Non-pigmented ciliary epithelial cell (primary cell): ENCODE data around the gene MS4A14.
A peak's percentile ranks its signal among the peaks of the same experiment; 100 is the strongest.
"Not testable (repeated sequence)": the region's sequence is repeated elsewhere in the genome, so short reads cannot be mapped to it uniquely, and the experiment has no call there.

Source experiments
- DNase-seq: peaks from one replicate; pipeline ENCODE4 v3.0.0-alpha.2; 2010; ENCODE audit warnings: low read depth

MS4A14 gene, protein sequence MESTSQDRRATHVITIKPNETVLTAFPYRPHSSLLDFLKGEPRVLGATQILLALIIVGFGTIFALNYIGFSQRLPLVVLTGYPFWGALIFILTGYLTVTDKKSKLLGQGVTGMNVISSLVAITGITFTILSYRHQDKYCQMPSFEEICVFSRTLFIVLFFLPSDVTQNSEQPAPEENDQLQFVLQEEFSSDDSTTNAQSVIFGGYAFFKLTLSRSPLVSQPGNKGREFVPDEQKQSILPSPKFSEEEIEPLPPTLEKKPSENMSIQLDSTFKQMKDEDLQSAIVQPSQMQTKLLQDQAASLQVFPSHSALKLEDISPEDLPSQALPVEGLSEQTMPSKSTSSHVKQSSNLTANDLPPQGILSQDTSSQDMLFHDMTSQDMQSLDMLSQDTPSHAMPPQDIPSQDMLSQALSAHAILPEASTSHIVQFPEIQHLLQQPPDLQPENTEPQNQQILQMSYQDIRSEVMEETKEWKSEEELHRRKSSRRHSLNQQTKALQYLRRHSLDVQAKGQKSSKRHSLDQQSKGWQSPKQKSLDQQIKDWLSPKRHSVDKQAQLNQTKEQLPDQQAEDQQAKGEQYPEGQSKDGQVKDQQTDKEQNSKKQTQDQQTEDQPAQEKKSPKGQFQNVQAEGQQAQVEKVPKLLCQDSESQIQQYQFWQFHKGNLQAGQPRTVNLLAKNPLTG

DNA sequence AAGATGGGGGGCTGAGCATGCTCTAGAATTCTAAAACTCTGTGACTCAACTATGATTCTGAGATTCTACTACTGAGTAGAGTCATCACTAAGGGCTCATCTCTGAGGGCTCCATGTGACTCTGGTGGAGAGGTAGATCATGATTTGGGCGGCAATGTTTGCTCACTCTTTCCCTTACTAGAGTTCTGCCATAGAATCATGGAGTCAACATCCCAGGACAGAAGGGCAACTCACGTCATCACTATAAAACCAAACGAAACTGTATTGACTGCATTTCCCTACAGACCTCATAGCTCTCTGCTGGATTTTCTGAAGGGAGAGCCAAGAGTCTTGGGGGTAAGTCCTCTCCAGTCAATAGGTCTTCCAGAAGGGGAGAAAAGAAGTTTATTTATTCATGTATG is at the start of gene MS4A14:
Gene MS4A14 (plus strand): TSS at position 78 of the 400 bp plus-strand sequence. CDS start 120 bp downstream, at position 198.
- no peak for DNase-seq

- DNase-seq = no peak
These were observed 49.0 kb upstream of the MS4A14 start for GRCh38 chr11:60347084-60347797.

DNA sequence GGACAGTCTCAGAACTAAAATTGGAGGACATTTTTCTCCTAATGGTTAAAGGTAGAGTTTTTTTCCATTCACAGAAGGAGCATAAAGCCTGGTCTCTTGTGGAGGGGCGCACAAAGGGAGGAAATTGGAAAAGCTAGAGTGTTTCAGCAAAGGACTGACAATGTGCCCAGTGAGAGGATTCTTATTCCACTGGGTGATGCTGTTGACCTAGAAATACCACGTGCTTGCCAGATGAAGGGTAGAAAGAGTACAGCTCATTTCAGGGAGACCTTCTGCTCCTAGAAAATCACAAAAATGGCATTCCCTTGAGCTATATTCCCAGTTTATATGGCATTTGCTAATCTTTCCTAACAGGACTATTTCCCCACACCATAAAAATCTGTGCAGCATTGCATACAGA is 48.1 kb upstream of the MS4A14 start:
- no peak for DNase-seq

GRCh38 chr11:60349990-60350389 is 46.3 kb upstream of the MS4A14 start:
- DNase-seq = no peak

DNA sequence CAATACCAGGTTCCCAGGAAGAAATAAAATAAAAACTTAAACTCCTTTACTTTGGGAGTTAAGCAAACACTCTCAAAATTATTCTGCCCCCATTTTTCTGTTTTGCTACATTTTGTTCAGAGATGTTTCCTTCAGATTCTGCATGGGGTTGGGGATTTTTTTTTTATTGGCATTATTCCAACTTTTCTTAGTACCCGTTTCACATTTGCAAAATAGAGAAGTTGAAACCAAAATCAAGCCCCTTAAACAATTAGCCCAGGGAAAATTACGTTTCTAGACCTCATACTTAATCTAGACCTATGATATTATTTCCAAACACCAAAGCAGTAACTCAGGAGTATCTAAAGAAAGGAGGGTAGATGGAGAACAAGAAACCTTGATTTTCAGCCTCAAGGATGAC is 38.5 kb upstream of the MS4A14 start:
- DNase-seq = no peak

GRCh38 chr11:60360621-60361020 is 35.6 kb upstream of the MS4A14 start:
- no peak for DNase-seq

DNA sequence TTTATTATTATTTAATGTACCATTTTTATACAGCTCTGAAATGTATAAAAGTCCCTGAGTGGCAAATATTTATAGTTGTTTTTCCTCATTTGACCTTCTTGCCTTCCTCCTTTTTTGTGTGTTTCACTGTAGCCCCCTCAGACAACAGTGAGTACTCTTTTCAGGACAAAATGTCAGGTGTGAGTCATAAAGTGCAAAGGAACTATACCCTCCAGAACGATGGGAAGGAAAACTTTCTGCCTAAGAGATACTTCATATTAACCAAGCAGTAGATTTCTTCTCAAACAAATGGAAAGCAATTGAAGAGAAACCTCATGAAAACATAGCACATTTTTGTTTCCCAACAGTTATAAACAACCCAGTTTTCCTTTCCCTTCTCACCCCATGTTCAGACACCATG is 34.0 kb upstream of the MS4A14 start:
- DNase-seq = no peak

GRCh38 chr11:60363542-60364470 is 32.5 kb upstream of the MS4A14 start:
- peak; percentile 14 for DNase-seq

GRCh38 chr11:60366262-60366904 is 29.9 kb upstream of the MS4A14 start:
- DNase-seq = not testable (repeated sequence)

GRCh38 chr11:60367009-60367408 is 29.2 kb upstream of the MS4A14 start:
- DNase-seq = no peak

- no peak for DNase-seq
These were observed 28.4 kb upstream of the MS4A14 start for GRCh38 chr11:60367896-60368295.

GRCh38 chr11:60370252-60370810 is 25.9 kb upstream of the MS4A14 start:
- DNase-seq = no peak

GRCh38 chr11:60370811-60371298 is 25.4 kb upstream of the MS4A14 start:
- DNase-seq = no peak

DNA sequence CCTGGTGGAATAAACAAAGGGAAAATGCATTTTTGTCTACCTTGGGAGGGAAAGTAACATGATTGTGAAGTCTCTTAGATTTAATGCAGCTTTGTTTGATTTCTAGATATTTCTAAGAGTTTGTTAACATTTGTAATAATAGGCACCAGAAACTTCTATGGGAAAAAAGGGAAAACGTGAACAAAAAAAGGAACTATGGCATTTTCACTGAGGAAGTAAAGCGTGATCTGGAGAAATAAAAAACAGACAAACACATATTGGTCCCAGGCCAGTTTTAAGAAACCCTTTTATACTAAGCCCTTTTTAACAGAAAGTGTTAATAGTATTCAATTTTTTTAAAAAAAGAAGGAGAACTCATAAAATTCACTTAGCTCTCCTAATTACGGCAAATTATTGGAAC is 24.9 kb upstream of the MS4A14 start:
- no peak for DNase-seq

DNA sequence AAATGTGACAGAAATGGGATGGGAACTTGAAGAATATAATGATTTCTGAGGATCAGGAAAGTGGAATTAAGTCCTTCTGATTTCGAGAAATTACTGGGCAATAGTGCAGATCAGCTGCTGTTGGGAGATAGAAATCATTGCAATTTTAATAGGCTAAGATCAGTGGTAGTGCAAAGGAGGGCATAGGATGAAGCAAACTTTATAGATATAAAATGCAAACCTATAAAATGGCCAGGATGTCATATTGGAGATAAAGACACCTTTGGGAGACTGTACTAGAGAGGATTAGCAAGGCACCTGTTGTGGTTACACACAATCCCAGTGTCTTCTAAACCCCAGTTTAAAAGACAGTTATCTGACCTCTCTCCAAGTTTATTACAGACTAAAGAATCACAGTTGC is 24.4 kb upstream of the MS4A14 start:
- no peak for DNase-seq

GRCh38 chr11:60372767-60373166 is 23.5 kb upstream of the MS4A14 start:
- no peak for DNase-seq

DNA sequence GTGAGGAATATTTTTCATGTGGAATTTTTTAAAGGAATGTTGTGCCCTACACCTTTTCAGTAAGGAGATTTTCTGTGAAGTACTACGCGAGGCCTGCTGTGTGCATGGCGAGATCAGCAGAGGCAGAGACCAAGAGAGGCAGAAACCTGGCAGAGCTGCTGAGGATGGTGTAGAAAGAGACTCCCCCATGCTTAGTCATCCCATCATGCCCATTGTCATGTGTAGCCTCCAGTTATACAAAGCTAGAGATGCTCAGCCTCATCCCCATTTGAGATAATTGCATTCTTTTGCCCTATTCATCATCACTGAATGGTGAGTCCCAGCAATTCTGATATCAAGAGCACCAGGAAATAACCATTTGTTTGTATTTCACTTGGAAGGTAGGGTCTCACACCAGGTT is 20.9 kb upstream of the MS4A14 start:
- DNase-seq = no peak

DNA sequence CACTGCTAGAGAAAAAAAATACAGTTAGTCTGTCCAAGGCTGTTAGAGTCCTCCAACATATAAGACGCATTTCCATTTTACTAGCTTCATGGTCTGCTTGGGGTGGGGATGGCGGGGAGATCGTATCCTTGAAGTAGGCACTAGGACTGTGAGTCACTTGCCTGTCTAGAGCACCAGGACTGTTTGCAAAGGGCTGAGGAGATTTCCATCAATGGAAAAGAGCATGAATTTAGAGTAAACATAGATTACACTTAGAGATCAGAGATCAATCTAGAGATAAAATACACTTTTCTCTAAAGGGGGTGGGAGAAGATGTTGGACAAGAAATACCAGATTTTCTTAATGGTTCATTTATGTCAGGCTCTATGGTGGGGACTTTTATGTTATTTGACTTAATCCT is 19.7 kb upstream of the MS4A14 start:
- no peak for DNase-seq

DNA sequence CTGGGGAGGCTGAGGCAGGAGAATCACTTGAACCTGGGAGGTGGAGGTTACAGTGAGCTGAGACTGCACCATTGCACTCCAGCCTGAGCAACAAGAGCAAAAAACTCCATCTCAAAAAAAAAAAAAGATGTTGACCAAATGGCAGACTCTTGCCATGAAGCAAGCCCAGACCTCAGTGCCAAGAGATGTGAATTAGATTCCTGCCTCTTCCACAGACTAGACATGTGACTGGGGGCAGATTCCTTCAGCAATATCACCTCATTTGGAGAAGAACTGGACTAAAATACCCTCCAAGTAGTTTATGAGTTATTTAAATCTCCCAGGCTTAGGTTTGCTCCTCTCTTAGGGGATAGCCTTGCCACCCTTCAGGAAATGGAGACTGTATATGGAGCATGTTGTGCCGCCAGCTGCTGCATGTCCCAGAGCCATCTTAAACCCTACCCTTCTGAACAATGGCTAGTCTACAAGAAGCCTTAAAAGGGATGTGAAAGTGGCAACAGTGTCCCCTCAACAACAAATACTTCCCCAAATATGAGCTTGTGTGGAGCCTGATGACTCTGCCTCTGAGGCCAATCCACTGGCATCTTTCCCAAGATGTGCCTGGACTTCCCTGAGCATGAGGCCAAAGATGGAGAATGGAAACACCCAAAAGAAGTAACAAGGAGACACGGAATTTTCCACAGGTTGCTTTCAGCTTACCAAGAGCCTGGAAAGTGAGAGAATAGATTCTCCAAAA is 18.7 kb upstream of the MS4A14 start:
- no peak for DNase-seq

GRCh38 chr11:60378354-60378753 is 17.9 kb upstream of the MS4A14 start, which contains the start of gene MS4A7:
MS4A7 (plus strand) TSS chr11:60378532; CDS start chr11:60383142, 4,610 bp downstream.
- no peak for DNase-seq
